Left ventricle myocardium inferior (tissue), 1 donor: ENCODE data around the gene TTC32. TPM values are rescaled to one million over a fixed set of nuclear protein-coding genes. Genes with fewer than 3 reads are reported as not detected.

Source experiments
- DNase-seq: peaks from one replicate; pipeline ENCODE4 v3.0.0-alpha.2; 2020
- H3K27ac ChIP-seq: fragments of 200-600 bp; replicated peaks from 2 replicates; pipeline ENCODE4 v1.8.0; 2021
- H3K27me3 ChIP-seq: fragments of 200-600 bp; 2 replicates; pipeline ENCODE4 v1.8.0; 2021; ENCODE audit warnings: low read depth
- H3K36me3 ChIP-seq: fragments of 200-600 bp; 2 replicates; pipeline ENCODE4 v1.8.0; 2021
- H3K4me1 ChIP-seq: fragments of 200-600 bp; 2 replicates; pipeline ENCODE4 v1.8.0; 2021
- H3K4me3 ChIP-seq: fragments of 200-600 bp; 2 replicates; pipeline ENCODE4 v1.8.0; 2021; ENCODE audit warnings: mild to moderate bottlenecking, moderate library complexity
- H3K9me3 ChIP-seq: fragments of 200-600 bp; replicated peaks from 2 replicates; pipeline ENCODE4 v1.8.0; 2021
- CTCF ChIP-seq: fragments of 200-600 bp; IDR thresholded peaks from 2 replicates; pipeline ENCODE4 v1.8.0; 2021; ENCODE audit warnings: antibody characterized with exemption, mild to moderate bottlenecking, borderline replicate concordance
- intact Hi-C: fragments of 100-400 bp; cut with micrococcal nuclease; formaldehyde crosslinking; loops from one replicate; pipeline ENCODE4 v1.11.0; 2022
- total RNA-seq: library from RNA; stranded (reverse); fragmentation: NEBNext Ultra II Directional; extraction: Animal tissue kit (Norgen Biotek cat#: 25700); gene quantifications from one replicate; pipeline ENCODE4 v1.2.1, GENCODE V29; 2021
- donor health status: DM: no; HTN: yes; CAD: no; lungs with severe emphysema.

The TTC32 gene
- total RNA-seq, 1 donor from 2014 or later = 4.9 TPM

GRCh38 chr2:19870792-19871191, 31.0 kb downstream of the TTC32 start:
- no peak overlapping the region for H3K27ac ChIP-seq
- H3K27me3 ChIP-seq = peaks cover 13% of the 10 kb centered on the region
- no peaks in the 10 kb centered on the region for H3K9me3 ChIP-seq
- H3K4me1 ChIP-seq = peaks cover 12% of the 10 kb centered on the region
- TF ChIP-seq CTCF = no peak
- intact Hi-C loops = no loop called here
- DNase-seq = no peak
- no peak overlapping the region for H3K4me3 ChIP-seq
- no peaks in the 10 kb centered on the region for H3K36me3 ChIP-seq

GRCh38 chr2:19868701-19869580, 32.8 kb downstream of the TTC32 start:
- no peaks in the 10 kb centered on the region for H3K36me3 ChIP-seq
- DNase-seq = peak; percentile 57
- intact Hi-C loops = loop anchor here (10.0 kb wide), 1 partner anchor 1124 kb away; no protein-coding TSS in a partner anchor
- H3K4me3 ChIP-seq = peak overlapping the region; percentile 68
- H3K4me1 ChIP-seq = peaks cover 13% of the 10 kb centered on the region
- H3K9me3 ChIP-seq = no peaks in the 10 kb centered on the region
- no peak for TF ChIP-seq CTCF
- H3K27ac ChIP-seq = no peak overlapping the region
- peaks cover 19% of the 10 kb centered on the region for H3K27me3 ChIP-seq

- H3K27me3 ChIP-seq = peaks cover 19% of the 10 kb centered on the region
- peaks cover 18% of the 10 kb centered on the region for H3K4me1 ChIP-seq
- intact Hi-C loops = loop anchor here (10.0 kb wide), 1 partner anchor 1123 kb away; no protein-coding TSS in a partner anchor
- no peaks in the 10 kb centered on the region for H3K9me3 ChIP-seq
- DNase-seq = no peak
- H3K27ac ChIP-seq = no peak overlapping the region
- TF ChIP-seq CTCF = no peak
- peak overlapping the region; percentile 68 for H3K4me3 ChIP-seq
- H3K36me3 ChIP-seq = no peaks in the 10 kb centered on the region
These were observed 33.6 kb downstream of the TTC32 start for GRCh38 chr2:19868224-19868623.

GRCh38 chr2:19866771-19867170, 35.0 kb downstream of the TTC32 start:
- H3K27me3 ChIP-seq = peaks cover 19% of the 10 kb centered on the region
- H3K9me3 ChIP-seq = no peaks in the 10 kb centered on the region
- no peaks in the 10 kb centered on the region for H3K36me3 ChIP-seq
- DNase-seq = no peak
- intact Hi-C loops = loop anchor here (10.0 kb wide), 1 partner anchor 1122 kb away; no protein-coding TSS in a partner anchor
- H3K4me1 ChIP-seq = peaks cover 18% of the 10 kb centered on the region
- no peak overlapping the region for H3K27ac ChIP-seq
- H3K4me3 ChIP-seq = no peak overlapping the region
- no peak for TF ChIP-seq CTCF

- no peak for DNase-seq
- H3K27me3 ChIP-seq = peaks cover 19% of the 10 kb centered on the region
- no peak for TF ChIP-seq CTCF
- no peaks in the 10 kb centered on the region for H3K36me3 ChIP-seq
- H3K27ac ChIP-seq = no peak overlapping the region
- intact Hi-C loops = loop anchor here (10.0 kb wide), 1 partner anchor 1120 kb away; no protein-coding TSS in a partner anchor
- H3K9me3 ChIP-seq = no peaks in the 10 kb centered on the region
- H3K4me1 ChIP-seq = peaks cover 18% of the 10 kb centered on the region
- no peak overlapping the region for H3K4me3 ChIP-seq
These were observed 36.6 kb downstream of the TTC32 start for GRCh38 chr2:19865151-19865550.
